HG02588 (cell line): ENCODE measurements around the gene UBL3.
A peak's percentile ranks its signal among the peaks of the same experiment; 100 is the strongest.

Experiments
- ATAC-seq: cut with Tn5 transposase; IDR thresholded peaks from one replicate; pipeline ENCODE4 v1.9.1; 2021; ENCODE audit warnings: mild to moderate bottlenecking, moderate library complexity; ENCODE audit not compliant: unreplicated experiment

Gene UBL3

GRCh38 chr13:29815336-29815735 lies 35.1 kb downstream of the UBL3 start:
- no peak for ATAC-seq

GRCh38 chr13:29810898-29811297 lies 39.5 kb downstream of the UBL3 start:
- no peak for ATAC-seq

DNA sequence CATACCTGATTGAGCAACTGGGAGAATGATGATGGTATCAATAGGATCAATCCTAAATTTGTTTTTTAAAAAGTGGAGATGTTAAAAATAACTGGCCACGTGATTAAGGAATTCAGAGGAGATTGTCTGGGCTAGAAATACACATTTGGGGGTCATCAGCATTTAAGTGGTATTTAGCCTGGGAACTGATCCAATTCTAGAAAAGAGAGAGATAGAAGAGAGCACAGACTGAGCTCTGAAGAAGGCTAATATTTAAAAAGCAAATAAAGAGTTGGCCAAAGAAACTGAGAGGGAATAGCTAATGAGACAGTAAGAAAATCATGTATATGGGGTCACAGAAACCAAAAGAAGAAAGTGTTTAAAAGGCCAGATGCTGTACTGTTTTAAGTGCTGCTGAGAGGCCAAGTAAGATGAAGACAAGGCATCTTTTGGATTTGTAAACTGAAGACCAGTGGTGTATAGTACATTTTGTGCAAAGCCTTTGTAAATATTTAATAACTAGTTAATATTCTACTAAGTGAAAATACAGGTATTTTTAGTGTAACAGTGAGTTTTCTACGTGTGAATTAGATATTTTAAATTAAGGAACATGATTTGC lies 40.2 kb downstream of the UBL3 start:
- no peak for ATAC-seq

- ATAC-seq = no peak
These were observed 42.2 kb downstream of the UBL3 start for GRCh38 chr13:29808264-29808663.

DNA sequence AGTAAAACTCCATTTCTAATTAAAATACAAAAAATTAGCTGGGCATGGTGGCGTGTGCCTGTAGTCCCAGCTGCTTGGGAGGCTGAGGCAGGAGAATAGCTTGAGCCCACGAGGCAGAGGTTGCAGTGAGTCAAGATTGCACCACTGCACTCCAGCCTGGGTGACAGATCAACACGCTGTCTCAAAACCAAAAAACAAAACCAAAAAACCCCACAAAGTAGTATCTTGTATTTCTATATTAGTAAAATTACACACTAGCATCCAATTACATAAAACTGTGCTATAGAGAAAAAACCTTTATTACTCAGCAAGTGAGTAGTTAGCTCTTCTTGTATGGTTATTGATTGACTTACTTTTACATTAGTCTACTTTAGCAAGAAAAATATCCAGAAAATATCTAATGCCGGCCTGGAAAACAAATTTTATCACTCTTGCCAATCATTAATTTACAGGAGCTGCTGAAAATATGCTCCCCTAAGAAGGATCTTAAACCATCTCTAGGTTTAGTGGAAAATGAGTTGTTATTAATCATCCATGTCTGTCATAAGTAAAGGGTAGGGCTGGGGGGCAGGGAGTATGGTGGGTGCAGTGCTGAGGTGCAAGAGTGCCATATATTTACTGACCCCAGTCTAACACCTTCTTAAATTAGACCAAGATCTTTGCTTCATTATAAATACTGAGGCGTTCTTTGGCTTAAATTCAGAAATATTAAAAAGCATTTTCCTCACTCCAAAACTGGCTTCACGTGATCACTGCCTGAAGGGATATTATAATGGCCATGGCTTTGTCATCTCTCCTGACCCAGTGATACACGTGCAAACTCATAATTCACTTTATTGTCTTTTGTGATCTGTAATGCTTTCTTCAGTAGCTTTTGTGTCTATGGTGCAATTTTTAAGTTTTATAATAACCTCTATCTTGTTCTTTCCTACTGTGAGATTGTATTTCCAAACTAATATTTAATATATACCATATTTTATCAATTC lies 44.1 kb downstream of the UBL3 start:
- no peak for ATAC-seq

GRCh38 chr13:29803221-29803620 lies 47.2 kb downstream of the UBL3 start:
- no peak for ATAC-seq

DNA sequence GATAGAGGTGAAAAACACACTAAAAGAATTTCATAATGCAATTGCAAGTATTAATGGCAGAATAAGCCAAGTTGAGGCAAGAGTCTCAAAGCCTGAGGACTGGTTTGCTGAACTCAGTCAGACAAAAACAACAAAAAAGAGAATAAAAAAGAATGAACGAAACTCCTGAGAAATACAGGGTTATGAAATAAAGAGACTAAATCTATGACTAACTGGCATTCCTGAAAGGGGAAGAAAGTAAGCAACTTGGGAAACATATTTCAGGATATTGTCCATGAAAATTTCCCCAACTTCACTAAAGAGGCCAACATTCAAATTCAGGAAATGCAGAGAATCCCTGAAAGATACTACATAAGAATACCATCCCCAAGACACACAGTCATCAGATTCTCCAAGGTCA lies 47.8 kb downstream of the UBL3 start:
- no peak for ATAC-seq

DNA sequence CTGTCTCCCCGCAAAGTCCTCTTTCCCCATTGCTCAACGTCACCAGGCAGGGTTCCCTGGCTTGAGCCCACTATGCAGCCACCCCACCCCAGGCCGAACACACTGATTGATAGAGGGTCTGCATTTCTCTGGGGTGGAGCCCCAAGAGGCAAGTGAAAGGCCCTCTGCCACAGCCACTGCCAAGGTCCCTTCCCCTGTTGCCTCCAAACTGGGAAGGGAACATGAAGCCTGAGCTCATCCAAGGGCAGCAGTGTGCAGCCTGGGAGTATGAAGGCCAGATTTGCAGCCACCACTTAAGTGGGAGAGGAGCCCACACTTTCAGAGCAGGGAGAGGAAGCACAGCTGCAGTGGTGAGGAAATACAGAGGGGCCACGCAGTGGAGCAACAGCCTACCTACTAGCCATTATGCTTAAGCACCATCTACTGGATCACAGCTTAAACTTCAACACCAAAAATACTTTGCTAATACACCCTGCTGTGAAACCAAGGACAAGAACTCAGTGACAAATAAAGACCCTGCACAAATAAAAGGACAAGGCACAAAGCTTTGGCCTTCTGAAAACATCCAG lies 48.6 kb downstream of the UBL3 start:
- no peak for ATAC-seq

- no peak for ATAC-seq
These were observed 49.3 kb downstream of the UBL3 start for GRCh38 chr13:29801102-29801501.

GRCh38 chr13:29800687-29801086 lies 49.7 kb downstream of the UBL3 start:
- no peak for ATAC-seq

GRCh38 chr13:29799041-29799440 lies 51.4 kb downstream of the UBL3 start:
- no peak for ATAC-seq

- no peak for ATAC-seq
These were observed 58.2 kb downstream of the UBL3 start for GRCh38 chr13:29791997-29792780.

DNA sequence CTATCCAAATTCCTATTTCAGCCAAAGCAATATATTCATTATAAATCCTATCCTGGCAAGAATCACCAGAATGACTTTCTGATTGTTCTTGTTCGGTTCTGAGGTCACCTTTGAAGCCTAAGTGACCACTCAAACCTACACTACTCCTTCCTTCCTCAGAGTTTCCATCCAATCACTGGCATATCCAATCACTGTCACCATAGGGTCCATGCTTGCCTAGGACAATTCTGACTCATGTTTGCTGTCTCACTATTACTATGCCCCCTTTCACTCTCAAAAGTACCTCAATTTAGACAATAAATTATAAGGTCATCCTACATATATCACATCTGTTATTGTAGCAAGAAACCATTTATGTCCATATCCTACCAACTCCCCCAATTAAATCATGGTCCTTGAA lies 58.9 kb downstream of the UBL3 start:
- no peak for ATAC-seq

DNA sequence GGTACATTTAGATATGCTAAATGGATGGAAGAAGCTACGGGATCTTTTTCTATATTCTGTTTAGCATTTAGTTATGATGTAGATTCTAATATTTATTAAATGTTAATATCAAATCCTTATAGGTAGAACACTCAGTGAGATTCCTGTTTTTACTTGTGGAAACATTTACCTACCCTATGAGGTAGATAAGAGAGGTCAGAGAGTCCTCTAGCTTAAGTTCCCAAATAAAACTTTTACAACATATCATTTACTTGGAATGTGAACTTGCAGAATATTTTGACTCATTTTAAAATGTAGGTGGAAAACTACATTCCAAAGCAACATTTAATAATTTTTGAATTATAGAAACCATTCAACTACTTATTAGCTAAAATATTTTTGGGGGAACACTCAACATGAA lies 63.7 kb downstream of the UBL3 start:
- ATAC-seq = no peak

GRCh38 chr13:29785978-29786377 lies 64.4 kb downstream of the UBL3 start:
- ATAC-seq = no peak

- peak; percentile 55 for ATAC-seq
These were observed 67.6 kb downstream of the UBL3 start for GRCh38 chr13:29782798-29783197.

DNA sequence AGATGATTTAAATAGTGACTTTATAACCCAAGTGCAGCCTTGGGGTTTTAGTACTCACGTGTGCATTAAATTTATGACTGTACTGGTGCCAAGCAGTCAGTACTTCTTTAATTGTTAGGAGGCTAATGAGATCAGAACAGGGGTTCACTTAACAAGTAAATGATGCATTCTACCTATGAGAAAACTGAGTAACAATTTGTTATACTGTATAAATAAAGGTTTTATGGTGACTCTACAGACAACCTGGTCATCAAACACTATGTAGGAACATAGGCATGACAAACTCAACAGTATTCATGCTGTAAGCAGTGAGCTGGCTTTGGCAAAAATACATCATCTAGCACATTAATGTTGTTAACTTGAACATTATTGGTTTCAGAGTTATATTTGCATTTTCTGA lies 75.6 kb downstream of the UBL3 start:
- ATAC-seq = no peak

- no peak for ATAC-seq
These were observed 79.2 kb downstream of the UBL3 start for GRCh38 chr13:29771247-29771646.

- no peak for ATAC-seq
These were observed 83.4 kb downstream of the UBL3 start for GRCh38 chr13:29767006-29767405.

- no peak for ATAC-seq
These were observed 86.8 kb downstream of the UBL3 start for GRCh38 chr13:29763436-29764180.
